Subcutaneous adipose tissue (tissue), 4 donors: ENCODE data around the gene GPR137B. TPM values are rescaled to one million over a fixed set of nuclear protein-coding genes. Genes with fewer than 3 reads are reported as not detected.

ENCODE experiments used
- CTCF ChIP-seq: fragments of 450-650 bp; IDR thresholded peaks from one replicate; pipeline ENCODE4 v1.5.1; 2016; ENCODE audit warnings: low read depth, mild to moderate bottlenecking, control low read depth, antibody characterized with exemption, moderate library complexity
- total RNA-seq, 4 donors: library from RNA; depleted of rRNA; stranded (reverse); fragments of >200 nt; gene quantifications; one replicate each; pipeline ENCODE4 v1.1.0, GENCODE V29; 2016

Gene GPR137B
- total RNA-seq, 4 donors from 2014 or later: 6.6 to 68.7 (median 24.6) TPM

DNA sequence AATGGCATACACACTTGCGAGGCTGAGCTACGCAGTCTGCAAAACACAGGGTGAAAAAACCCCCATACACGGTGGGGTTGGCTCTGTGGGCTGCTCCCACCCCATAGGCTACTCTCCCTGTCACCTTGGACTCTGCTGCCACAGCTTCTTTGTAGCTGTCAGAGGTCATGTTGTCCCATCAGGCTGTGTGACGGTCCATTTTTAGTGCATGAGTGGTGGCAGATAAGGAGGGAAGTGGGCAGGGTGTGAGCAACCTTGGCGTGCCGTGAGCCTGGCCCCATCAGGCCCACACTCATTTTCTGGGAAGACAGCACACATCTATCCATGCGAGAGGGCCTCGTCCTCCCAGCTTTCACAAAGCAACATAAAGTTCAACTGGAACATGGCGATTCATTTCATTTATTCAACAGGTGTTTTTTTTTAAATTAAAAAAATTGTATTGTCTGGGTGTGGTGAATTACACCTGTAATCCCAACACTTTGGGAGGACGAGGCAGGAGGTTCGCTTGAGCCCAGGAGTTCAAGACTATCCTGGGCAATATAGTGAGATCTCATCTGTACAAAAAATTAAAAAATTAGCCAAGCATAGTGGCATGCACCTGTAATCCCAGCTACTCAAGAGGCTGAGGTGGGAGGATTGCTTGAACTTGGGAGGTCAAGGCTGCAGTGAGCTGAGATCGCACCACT is 9.5 kb downstream of the GPR137B start:
- no peak for TF ChIP-seq CTCF

DNA sequence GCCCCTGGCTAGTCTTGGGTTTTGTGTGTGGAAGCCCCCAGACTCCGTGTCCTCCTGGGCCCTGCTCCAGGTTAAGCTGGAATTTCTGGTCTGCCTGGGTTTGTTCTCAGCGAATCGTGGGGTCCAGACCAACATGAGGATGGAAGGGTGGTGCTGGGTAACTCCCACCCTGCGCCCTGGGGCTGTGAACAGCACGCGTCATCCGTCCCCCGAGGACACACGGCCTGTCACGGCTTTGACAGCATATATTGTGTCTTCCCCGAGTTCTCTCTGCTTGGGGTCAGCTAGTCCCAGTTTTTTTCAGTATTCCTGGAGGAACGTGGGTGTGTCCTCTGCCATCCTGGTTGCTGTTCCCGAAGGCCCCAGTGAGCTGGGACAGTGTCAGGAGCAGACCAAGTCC is 11.8 kb downstream of the GPR137B start:
- TF ChIP-seq CTCF: no peak

DNA sequence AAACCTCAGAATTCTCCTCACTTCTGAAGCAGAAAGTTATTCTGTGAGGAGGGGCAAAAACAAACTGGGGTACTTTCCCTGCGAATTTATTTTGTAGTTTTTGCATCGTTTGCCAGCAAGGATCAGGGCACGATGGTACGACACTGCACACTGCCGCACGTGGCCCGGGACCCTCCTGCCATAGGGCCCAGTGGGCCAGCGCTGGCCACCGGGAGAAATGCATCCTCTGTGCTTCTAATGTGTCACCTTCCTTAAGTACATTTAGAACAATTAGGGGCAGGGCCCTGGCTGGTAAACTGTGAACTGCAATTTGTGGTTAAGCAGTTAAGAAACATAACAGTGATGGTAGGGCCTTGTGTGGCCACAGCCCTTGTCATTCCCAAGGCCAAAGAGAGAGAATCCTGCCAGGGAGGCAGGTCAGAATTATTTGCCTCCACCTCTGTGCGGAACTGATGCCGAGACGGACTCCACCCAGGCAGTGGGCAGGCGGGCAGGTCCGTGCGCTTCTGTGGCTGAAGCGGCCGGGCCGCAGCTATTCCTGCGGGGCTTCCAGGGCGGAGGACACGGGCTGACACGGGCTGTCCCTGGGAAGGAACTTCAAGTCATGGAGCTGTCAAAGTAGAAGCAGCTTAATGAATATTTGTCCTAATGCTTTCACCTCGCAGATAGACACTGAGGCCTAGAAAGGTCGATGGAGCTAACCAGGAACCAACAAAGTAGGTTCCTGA is 12.5 kb downstream of the GPR137B start:
- no peak for TF ChIP-seq CTCF

- no peak for TF ChIP-seq CTCF
Measured at GRCh38 chr1:236155399-236155767, 13.0 kb downstream of the GPR137B start.

DNA sequence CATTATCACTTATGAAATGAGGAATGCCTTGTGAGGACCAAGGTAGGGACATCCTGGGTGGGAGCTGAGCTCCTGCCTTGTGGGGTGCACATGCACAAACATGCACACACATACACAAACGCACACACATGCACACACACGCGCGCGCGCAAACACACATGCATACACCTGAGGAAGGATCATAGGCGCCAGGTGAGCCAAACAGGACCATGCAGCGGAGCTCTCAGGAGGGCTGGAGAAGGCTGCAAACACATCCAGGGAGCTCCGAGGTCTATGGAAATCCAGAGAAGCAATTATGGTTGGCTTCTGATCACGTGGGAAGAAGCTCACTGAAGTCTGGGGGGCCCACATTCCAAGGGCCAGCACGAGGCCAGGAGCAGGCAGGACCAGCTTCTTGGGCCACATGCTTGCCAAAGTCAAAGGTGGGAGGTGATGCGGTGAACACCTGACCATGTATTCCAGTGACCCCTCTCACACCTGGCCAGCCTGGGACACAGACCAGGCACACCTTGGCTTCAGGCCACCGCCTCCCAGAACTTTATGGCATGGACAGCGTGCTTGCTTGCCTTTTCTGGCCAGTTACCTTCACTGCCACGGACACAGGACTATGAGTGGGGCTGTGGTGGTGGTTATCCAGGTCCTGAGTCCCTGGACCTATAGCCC is 13.6 kb downstream of the GPR137B start:
- no peak for TF ChIP-seq CTCF

GRCh38 chr1:236156512-236157208 is 14.3 kb downstream of the GPR137B start:
- TF ChIP-seq CTCF: no peak

- no peak for TF ChIP-seq CTCF
Measured at GRCh38 chr1:236158719-236159118, 16.4 kb downstream of the GPR137B start.
